ENCODE results near the gene COA1.
"Not testable (repeated sequence)": the region's sequence is repeated elsewhere in the genome, so short reads cannot be mapped to it uniquely, and the experiment has no call there.

The COA1 gene, protein sequence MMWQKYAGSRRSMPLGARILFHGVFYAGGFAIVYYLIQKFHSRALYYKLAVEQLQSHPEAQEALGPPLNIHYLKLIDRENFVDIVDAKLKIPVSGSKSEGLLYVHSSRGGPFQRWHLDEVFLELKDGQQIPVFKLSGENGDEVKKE
- 22.7 to 70.5 (median 30.1) reads per million in 17 experiments for total RNA-seq

DNA sequence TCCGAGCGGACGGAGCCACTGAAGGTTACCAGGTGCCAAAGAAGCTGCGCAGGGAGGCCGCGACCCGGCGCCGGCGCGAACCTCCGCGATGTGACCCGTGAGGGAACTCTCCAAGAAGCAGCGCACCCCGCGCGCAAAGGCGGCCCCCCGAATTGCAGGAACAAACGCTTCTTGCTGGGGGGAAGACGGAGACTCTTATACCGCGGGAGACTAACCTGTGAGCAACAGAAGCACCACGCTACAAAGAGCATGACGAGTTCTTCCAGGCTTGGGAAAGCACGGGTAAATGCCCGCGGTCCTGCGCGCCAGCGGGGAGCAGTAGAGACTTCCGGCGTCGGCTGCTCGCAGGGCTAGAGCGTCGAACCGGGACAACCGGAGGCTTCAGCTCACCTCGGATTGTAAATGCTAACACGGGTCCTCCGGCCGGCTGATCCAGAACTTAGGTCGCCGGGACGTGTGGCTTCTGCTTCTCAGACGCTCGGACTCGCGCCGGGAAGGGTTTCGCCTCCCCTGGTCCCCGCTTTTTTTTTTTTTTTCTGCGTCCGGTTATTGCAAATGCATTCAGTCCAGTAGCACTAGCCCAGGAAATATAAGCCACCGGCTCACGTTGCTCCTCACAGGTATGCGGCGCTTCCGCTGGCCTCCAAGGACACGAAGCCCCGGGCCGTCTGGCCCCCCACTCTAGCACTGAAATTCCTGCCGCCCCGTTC is at the start of gene COA1:
TSS of gene COA1 (minus strand) at position 310 of the 710 bp plus-strand sequence. CDS start 80,909 bp downstream, outside the sequence.
- DNase-seq = peak; percentile 90 to 96 (median 94)

- not testable (repeated sequence) for DNase-seq
Measured at GRCh38 chr7:43778293-43779044, 49.1 kb upstream of the COA1 start.

DNA sequence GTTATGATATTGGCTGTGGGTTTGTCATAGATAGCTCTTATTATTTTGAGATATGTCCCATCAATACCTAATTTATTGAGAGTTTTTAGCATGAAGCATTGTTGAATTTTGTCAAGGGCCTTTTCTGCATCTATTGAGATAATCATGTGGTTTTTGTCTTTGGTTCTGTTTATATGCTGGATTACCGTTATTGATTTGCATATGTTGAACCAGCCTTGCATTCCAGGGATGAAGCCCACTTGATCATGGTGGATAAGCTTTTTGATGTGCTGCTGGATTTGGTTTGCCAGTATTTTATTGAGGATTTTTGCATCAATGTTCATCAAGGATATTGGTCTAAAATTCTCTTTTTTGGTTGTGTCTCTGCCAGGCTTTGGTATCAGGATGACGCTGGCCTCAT is 45.9 kb upstream of the COA1 start:
- not testable (repeated sequence) for DNase-seq

GRCh38 chr7:43773268-43773667 is 43.9 kb upstream of the COA1 start:
- DNase-seq = not testable (repeated sequence)

DNA sequence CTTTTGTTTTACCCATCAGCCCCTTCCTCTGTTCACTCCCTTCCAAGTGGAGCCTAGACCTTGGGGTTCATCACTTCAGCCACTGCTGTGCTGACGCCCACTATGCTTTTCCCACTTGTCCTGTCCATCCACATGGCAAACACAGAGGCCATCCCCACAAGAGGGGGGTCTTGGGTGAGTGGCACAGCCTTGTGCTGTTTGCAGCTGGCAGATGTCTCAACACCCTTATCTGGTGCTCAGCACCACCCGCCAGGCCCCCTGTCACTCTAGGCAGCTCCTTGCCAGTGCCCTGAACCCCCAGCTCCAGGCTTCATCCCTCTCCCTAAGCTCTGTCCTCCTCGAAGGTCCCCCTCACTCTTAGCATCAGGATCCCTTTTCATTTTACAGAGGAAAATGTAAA is 42.2 kb upstream of the COA1 start:
- DNase-seq = no peak

GRCh38 chr7:43771128-43771527 is 41.8 kb upstream of the COA1 start:
- DNase-seq = no peak

DNA sequence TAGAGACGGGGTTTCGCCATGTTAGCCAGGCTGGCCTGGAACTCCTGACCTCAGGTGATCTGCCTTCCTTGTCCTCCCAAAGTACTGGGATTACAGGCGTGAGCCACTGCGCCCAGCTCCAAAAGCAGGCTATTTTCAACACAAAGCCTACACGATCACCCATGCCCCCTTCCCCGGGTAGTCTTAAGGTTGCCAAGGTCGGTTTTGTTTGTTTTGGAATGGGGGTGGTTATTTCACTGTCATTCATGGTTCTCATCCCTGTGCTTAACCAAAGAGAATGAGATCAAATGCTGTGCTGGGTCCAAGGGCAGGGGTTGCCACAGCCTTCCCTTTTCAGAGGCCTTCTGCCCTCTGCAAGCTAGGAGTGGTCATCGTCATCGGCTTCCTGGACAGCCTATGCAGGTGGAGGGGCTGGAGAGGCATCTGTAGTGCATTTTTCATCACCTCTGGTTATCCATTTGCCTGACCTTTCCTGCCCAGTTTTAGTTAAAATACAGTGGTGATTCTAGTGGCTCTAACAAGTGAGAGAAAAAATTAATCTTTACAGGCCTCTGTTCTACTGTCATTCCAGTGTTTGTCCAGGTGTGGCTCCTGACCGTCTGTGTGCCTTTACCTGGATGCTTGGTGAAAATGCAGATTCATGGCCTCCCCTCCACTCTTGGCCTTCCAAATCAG is 40.6 kb upstream of the COA1 start:
- DNase-seq = no peak

DNA sequence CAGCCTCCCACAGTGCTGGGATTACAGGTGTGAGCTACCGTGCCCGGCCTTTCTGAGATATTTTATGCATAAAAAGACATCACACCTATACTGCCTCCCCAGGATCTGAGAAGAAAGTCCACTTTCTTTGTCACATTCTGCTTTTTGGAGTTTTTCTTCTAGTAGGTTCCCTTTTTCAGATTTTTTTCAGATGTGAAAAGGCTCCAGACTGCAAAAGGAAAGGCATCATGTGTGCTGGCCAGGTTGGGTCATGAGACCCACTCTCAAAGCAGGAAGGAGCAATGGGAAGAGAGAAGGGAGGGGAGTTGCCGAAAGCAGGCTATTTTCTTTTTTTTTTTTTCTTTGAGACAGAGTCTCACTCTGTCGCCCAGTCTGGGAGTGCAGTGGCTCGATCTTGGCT is 40.0 kb upstream of the COA1 start:
- DNase-seq = peak in 3 of 4 experiments; percentile 57 to 61 (median 60)

GRCh38 chr7:43768887-43769272 is 39.6 kb upstream of the COA1 start:
- DNase-seq = no peak

DNA sequence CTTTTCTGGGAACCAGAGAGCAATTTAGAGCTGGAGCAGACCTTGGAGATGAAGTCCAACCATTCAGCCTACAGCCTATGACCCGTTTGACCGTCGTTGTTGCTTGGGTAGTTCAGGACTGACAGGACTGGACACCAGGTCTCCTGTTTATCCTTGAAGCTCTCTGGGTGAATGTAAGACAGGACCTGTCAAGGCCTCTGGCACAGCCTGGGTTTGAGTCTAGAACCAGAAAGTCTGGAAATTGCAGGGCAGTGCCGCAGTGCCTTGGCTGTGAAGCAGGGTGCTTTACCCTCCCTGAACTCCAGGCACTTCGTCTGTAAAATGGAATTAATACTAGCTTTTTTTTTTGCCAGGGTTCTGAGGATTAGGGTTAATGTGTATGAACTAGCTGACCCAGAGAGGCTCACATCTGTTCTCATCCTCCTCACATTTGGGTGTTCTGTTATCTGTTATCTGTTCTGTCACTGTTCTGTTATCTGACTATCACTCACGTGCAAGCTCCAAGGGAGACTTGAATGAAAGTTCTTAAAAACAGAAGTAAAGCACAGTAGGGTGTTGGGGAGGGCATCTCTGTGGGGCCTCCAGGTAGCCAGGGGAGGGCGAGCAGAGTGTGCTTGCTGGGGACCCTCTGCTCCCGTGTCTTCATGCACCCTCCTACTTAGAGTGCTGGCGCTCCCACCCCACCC is 39.0 kb upstream of the COA1 start:
- DNase-seq = no peak

DNA sequence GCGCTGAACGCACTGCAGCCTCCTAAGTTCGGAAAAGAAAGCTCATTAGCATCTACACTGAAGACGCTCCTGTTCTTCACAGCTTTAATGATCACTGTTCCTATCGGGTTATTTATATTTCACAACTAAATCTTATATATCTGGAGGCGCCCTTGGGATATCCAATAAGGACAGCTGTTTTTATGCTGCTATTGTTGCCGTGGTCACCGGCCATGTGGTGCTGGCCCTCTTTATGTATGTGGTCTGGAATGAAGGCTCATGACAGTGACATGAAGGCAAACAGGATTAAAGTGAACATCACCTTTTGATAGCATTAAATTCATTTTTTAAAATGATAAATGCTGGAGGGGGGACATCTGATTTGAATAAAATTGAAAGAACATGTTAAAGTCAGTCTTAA is 38.0 kb upstream of the COA1 start:
- no peak for DNase-seq

- peak in 3 of 4 experiments; percentile 39 to 46 (median 41) for DNase-seq
Measured at GRCh38 chr7:43766564-43766963, 37.2 kb upstream of the COA1 start.

DNA sequence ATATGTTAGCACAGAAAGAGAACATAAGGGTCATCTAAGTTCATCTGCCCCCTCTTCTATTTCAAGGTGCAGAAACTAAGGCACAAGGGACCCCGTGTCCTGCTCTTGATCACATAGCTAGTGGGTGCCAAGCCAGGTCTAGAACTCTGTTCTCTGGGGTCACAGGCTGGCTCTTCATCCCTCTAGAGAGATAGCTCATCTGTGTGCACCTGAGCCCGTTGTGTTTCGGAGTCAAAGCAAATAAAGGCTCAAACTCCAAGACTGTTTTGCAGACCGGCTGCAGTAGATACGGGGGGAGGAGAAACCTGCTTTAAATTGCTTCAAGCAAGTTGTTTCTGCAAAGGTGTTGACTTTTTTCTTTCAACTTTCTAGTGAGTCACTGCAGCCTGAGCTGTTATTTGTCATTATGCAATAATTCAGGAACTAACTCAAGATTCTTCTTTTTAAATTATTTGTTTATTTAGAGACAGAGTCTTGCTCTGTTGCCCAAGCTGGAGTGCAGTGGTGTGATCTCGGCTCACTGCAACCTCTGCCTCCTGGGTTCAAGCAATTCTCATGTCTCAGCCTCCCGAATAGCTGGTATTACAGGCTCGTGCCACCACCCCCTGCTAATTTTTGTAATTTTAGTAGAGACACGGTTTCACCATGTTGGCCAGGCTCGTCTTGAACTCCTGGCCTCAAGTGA is 35.6 kb upstream of the COA1 start:
- peak in 2 of 4 experiments; percentile 75 to 77 for DNase-seq

DNA sequence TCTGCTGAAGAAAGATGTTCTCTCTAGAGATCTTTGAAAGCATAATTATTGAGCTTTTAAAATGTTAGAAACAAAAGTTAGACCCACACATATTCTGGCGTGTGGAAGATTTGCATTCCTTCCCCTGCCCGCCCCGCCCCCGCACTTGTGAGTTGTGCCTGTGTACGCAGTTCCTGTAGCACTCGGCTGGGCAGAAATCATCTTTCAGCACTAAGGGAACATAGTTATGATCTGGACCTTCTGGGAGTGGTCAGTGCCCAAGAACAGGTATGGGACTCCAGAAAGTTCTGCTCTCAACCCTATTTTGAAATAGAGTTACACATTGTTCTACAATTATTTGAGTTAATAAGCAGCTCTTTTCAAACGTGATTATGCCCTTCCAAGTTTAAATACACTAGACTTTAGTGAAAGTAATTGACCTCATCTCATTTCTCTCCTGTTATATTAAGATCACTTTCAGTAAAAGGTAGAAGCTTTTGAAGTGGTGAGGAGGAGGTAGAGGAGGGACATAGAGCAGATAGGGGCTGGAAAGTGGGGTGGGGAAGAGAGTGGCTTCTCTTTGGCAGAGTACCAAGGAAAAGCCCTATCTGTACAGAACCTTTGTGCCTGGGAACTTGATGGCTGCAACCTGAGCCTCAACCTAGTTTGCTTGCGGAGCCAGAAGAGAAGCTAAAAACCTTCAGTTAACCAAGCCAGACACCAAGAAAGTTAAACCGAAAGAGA is 34.9 kb upstream of the COA1 start:
- DNase-seq = peak; percentile 76 to 91 (median 85)

DNA sequence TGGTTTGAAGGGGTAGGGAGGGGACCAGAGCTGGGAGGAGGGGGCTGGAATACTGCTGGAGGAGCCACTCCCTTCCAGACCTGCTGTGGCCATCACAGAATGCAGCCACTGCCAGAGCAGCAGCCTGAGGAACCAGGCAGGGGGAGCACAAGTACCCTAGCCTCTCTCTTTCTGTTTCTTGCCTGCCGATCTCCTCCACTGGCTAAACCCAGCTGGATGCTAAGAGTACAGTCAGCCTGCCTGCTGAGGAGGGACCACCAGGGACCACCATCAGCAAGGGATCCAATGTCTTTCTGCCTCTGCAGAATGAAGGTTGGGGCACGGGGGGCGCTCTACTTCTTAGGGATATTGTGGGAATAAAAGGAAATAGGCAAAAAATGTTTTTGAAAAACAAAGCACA is 33.9 kb upstream of the COA1 start:
- DNase-seq = no peak

DNA sequence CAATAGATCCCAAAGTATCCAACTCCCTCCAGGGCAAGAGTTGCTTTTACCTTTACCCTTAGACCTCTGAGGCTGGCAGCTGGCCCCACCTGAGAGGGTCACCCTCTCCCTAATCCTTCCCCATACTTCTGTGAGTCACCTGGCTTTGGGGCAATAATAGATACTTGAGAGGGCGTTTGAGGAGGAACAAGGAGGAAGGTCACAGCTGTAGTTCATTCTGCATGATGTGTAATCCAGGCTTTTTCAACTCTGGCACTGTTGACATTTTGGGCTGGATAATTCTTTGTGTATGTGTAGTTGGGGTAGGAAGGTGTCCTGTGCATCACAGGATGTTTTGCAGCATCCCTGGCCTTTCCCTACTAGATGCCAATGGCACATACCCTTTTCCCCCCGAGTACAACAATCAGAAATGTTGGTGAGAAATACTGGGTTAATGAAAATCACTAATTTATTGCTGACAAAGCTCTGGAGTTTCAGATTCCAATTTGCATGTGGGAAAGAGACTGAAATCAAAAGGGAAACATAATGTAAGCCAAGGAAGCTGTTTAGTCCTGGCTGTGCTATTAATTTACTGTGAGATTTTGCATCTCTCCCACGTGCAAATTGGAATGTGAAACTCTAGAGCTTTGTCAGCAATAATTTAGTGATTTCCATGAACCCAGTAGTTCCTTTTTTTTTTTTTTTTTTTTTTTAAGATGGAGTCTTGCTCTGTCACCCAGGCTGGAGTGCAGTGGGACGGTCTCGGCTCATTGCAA is 32.8 kb upstream of the COA1 start:
- DNase-seq = peak; percentile 42 to 79 (median 64)

DNA sequence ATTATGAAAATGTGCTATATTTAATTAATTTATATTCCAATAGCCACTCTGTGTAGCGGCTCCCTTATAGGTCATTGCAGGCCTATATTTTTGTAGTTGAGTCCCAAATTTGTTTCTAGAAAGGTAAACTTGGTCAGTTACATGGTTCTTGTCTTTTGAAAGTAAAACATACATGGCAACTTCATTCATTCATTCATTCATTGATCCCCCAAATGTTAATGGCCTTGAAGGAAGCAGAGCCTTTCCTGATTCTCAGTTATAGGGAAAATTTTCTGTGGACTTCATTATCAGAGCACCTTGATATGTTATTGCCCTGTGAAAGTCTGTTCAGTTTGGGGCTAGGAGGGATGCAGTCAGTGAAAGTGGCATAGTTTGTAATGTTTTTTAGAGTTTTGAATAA is 32.1 kb upstream of the COA1 start:
- no peak for DNase-seq

- DNase-seq = peak in 1 of 4 experiments; percentile 38
Measured at GRCh38 chr7:43760861-43761260, 31.5 kb upstream of the COA1 start.

GRCh38 chr7:43758822-43759683 is 29.7 kb upstream of the COA1 start:
- peak; percentile 36 to 69 (median 53) for DNase-seq

Data from suppressor macrophage (primary cell).